Heart left ventricle (tissue), 16 donors: ENCODE results near the gene PRLH. TPM values are rescaled to one million over a fixed set of nuclear protein-coding genes. Genes with fewer than 3 reads are reported as not detected.
A peak's percentile ranks its signal among the peaks of the same experiment; 100 is the strongest.

Experiments
- ATAC-seq, 4 donors: fragments of 200-7000 bp; cut with Tn5 transposase; one replicate each; pipeline ENCODE4 v1.9.1; 2020 to 2022; ENCODE audit warnings: moderate library complexity in 4 of 4, mild to moderate bottlenecking in 3 of 4, moderate number of reproducible peaks in 1 of 4
- DNase-seq, 5 donors: peaks; one replicate each; pipeline ENCODE4 v3.0.0-alpha.2; 2020
- H3K27ac ChIP-seq, 12 donors: fragments of 200-600 bp; sonication (generic) in 4 of 12; one replicate each; pipeline versions ENCODE4 v1.5.0 to v1.8.0; 2016 to 2022; ENCODE audit warnings: mild to moderate bottlenecking in 2 of 12
- H3K27me3 ChIP-seq, 9 donors: fragments of 200-600 bp; sonication (generic) in 2 of 9; one replicate each; pipeline versions ENCODE4 v1.5.1 to v1.8.0; 2016 to 2022; ENCODE audit warnings: mild to moderate bottlenecking in 3 of 9
- H3K36me3 ChIP-seq, 9 donors: fragments of 200-600 bp; sonication (generic) in 2 of 9; one replicate each; pipeline versions ENCODE4 v1.5.0 to v1.8.0; 2018 to 2022; ENCODE audit warnings: mild to moderate bottlenecking in 2 of 9
- H3K4me1 ChIP-seq, 12 donors: fragments of 200-600 bp; sonication (generic) in 4 of 12; one replicate each; pipeline versions ENCODE4 v1.5.0 to v1.8.0; 2016 to 2022; ENCODE audit warnings: mild to moderate bottlenecking in 3 of 12
- H3K4me3 ChIP-seq, 12 donors: fragments of 200-600 bp; sonication (generic) in 4 of 12; one replicate each; pipeline versions ENCODE4 v1.5.0 to v1.8.0; 2017 to 2022; ENCODE audit warnings: mild to moderate bottlenecking in 9 of 12, moderate library complexity in 4 of 12
- H3K9me3 ChIP-seq, 12 donors: fragments of 200-600 bp; sonication (generic) in 4 of 12; one replicate each; pipeline versions ENCODE4 v1.5.0 to v1.8.0; 2016 to 2022; ENCODE audit warnings: mild to moderate bottlenecking in 1 of 12
- POLR2A ChIP-seq, 2 donors: fragments of 450-650 bp; IDR thresholded peaks; one replicate each; pipeline ENCODE4 v1.6.1; 2017; ENCODE audit warnings: antibody characterized with exemption in 2 of 2, mild to moderate bottlenecking in 2 of 2, moderate library complexity in 2 of 2
- WGBS, 4 donors: extraction: QIAGEN DNeasy Blood & Tissue Kit in 2 of 4; methylation state at CpG; one replicate each; pipeline versions ENCODE4 v1.1.5 to v1.1.7; 2013 to 2018; 5-methylcytosine and 5-hydroxymethylcytosine counted together
- intact Hi-C, 10 donors: fragments of 100-400 bp; cut with DNase I; formaldehyde crosslinking; loops; one replicate each; pipeline versions ENCODE4 v1.11.1 to v1.14.2; 2022
- polyA plus RNA-seq, 2 donors: library from polyadenylated mRNA; stranded (reverse); fragments of 200-250 nt; gene quantifications; one replicate each; pipeline ENCODE4 v1.2.3, GENCODE V29; 2013
- total RNA-seq, 9 donors: library from RNA; depleted of rRNA in 2 of 9; stranded (reverse); fragments of >200 nt in 2 of 9; fragmentation: NEBNext Ultra II Directional in 3 of 9; extraction: Animal tissue kit (Norgen Biotek cat#: 25700) in 3 of 9; gene quantifications; one replicate each; pipeline versions ENCODE4 v1.1.0 to v1.2.4, GENCODE V29; 2016 to 2023
- TF ChIP-seq, protein P1 (sequence below), 12 donors: fragments of 200-600 bp; sonication (generic) in 4 of 12; IDR thresholded peaks; one replicate each; pipeline versions ENCODE4 v1.5.0 to v1.8.0; 2018 to 2022; ENCODE audit warnings: antibody characterized with exemption in 12 of 12, mild to moderate bottlenecking in 5 of 12
- donor health status: ischemic (EF 13 %, LVEDD 7.1; RV severe dilation, severe dysfunction).
- donor health status: healthy with polysubstance abuse.
- donor health status: DM: no; HTN: yes; CAD: no.
- donor health status: DM: no; HTN: no; CAD: no.
- donor health status: ischemic (EF 25% LVEDD 6.9; RV normal size, moderate dysfunction).
- donor health status: ischemic (EF 25% LVEDD 5.7; RV mildly dilated, moderate dysfunction).
- donor health status: healthy.
- donor health status: DM: yes; HTN: yes; CAD: no.
- donor health status: ischemic (EF 35%, LVEDD 5.7; RV mildly dilated, moderate dysfunction).
- donor health status: nonischemic (EF 11% LVEDD 7.7; RV severe dilation, severe dysfunction).
- donor health status: DM: yes; HTN: yes; CAD: no.
- donor health status: PGD.
- donor health status: ischemic (EF 29% LVEDD 5.4; RV normal size, mild dysfunction).
- donor health status: nonischemic (EF 23%, LVEDD 6.1; RV moderate dilation, normal function).

PRLH gene
- total and polyA plus RNA-seq, 11 donors: not detected

DNA sequence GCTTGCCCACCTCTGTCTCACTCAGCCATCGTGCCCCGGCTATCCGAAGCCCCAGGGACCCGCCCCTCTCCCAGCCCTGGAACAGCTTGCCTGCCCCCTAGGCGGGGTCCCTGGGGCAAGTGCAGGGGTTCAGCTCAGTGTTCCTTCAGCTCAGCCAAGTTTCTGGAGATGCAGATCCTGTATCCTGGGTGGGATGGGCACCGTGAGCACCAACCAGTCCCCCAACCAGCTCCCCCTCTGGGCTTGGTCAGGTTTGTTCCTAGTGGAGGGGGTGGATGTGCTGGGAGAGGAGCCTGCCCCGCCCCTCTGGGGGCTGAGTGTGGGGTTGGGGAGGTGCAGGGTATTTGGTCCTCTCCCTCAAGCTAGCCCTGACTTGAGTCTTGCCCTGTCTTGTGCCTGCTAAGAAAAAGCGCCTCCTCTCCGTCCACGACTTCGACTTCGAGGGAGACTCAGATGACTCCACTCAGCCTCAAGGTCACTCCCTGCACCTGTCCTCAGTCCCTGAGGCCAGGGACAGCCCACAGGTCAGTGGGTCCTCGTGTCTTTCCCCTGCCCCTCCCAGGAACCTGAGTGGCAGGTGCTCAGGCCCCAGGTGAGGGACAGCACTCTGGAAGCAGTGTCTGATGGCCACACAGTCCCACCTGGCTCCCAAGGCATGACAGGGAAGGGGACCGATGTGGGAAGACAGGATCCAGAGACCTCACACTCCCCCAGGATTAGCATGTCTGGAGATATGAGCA is 46.7 kb upstream of the PRLH start:
- Histone ChIP-seq H3K4me1 (peaks cover 0 to 15% (median 9%) of the 10 kb centered on the region in 12 donors), H3K27ac (no peak overlapping the region), H3K4me3 (no peak overlapping the region), H3K36me3 (peaks cover 0 to 5% (median 0%) of the 10 kb centered on the region in 9 donors), H3K9me3 (no peaks in the 10 kb centered on the region), H3K27me3 (no peaks in the 10 kb centered on the region)
- DNase-seq (no peak), ATAC-seq (no peak)
- TF ChIP-seq, protein P1, sequence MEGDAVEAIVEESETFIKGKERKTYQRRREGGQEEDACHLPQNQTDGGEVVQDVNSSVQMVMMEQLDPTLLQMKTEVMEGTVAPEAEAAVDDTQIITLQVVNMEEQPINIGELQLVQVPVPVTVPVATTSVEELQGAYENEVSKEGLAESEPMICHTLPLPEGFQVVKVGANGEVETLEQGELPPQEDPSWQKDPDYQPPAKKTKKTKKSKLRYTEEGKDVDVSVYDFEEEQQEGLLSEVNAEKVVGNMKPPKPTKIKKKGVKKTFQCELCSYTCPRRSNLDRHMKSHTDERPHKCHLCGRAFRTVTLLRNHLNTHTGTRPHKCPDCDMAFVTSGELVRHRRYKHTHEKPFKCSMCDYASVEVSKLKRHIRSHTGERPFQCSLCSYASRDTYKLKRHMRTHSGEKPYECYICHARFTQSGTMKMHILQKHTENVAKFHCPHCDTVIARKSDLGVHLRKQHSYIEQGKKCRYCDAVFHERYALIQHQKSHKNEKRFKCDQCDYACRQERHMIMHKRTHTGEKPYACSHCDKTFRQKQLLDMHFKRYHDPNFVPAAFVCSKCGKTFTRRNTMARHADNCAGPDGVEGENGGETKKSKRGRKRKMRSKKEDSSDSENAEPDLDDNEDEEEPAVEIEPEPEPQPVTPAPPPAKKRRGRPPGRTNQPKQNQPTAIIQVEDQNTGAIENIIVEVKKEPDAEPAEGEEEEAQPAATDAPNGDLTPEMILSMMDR (IDR thresholded peaks at IDR 0.05): no peak
- TF ChIP-seq POLR2A (IDR thresholded peaks at IDR 0.05): no peak
- intact Hi-C loops: loop anchor here in 5 of 10 donors (5.0 to 10.0 kb wide), 5 partner anchors 33 to 235 kb away; no protein-coding TSS in a partner anchor
- WGBS, 4 donors: 76 to 80% (median 79%) methylated on average over 13 to 14 of the region's 14 CpGs

DNA sequence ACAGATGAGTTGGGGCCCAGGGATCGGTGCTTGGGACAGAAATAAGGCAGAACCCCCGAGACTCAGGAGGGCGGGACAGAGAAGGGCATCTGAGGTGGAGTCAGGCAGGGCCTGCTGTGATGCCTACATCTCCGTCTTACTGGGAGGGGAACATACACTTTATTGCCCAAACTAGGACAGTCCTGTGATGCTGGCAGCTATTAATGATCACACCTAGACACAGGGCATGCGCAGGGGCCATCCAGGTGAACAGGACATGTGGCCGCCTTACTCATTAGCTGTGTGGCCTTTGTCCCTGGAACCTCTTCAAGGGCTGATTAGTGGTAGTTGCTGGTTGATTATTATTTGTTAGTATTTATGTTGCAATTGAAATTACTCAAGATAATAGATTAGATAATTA is 46.1 kb upstream of the PRLH start:
- DNase-seq: no peak
- 85 to 92% (median 90%) methylated on average over 6 of the region's 6 CpGs for WGBS, 4 donors
- Histone ChIP-seq H3K4me1 (peaks cover 0 to 9% (median 3%) of the 10 kb centered on the region in 12 donors), H3K27ac (no peak overlapping the region), H3K4me3 (no peak overlapping the region), H3K36me3 (peaks cover 0 to 5% (median 0%) of the 10 kb centered on the region in 9 donors), H3K9me3 (no peaks in the 10 kb centered on the region), H3K27me3 (no peaks in the 10 kb centered on the region)
- TF ChIP-seq, protein P1 (IDR thresholded peaks at IDR 0.05): no peak
- no peak for TF ChIP-seq POLR2A (IDR thresholded peaks at IDR 0.05)
- ATAC-seq: no peak
- intact Hi-C loops: no loop called here

DNA sequence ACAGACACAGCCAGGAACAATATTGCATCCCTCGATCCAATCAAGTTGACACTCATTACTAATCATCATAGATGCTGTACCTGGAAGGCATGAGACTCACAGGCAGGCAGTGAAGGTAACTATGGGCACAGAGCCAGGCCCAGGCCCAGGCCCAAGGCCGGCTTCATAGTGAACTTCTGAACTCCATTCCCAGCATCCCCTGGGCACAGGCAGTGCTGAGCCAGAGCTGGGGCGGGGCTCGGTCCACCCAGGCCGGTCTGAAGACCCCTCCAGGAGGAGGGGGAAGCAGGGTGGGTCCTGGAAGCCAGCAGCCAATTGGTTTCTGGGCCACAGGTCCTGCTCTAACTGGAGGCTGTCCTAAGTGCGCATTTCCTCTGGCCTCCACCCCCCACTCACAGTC is 41.7 kb upstream of the PRLH start:
- intact Hi-C loops: no loop called here
- Histone ChIP-seq H3K27ac (no peak overlapping the region), H3K9me3 (no peaks in the 10 kb centered on the region), H3K4me3 (no peak overlapping the region), H3K27me3 (no peaks in the 10 kb centered on the region), H3K4me1 (no peaks in the 10 kb centered on the region), H3K36me3 (peaks cover 0 to 21% (median 12%) of the 10 kb centered on the region in 9 donors)
- TF ChIP-seq POLR2A (IDR thresholded peaks at IDR 0.05): no peak
- TF ChIP-seq, protein P1 (IDR thresholded peaks at IDR 0.05): no peak
- peak in 1 of 5 donors; percentile 15 for DNase-seq
- ATAC-seq: no peak
- WGBS, 4 donors: 63 to 68% (median 63%) methylated on average over 5 to 6 of the region's 6 CpGs

GRCh38 chr2:237525559-237526157 is 40.7 kb upstream of the PRLH start:
- Histone ChIP-seq H3K27me3 (no peaks in the 10 kb centered on the region), H3K4me1 (no peaks in the 10 kb centered on the region), H3K27ac (no peak overlapping the region), H3K36me3 (peaks cover 0 to 23% (median 14%) of the 10 kb centered on the region in 9 donors), H3K9me3 (no peaks in the 10 kb centered on the region), H3K4me3 (no peak overlapping the region)
- 94 to 98% (median 94%) methylated on average over 11 to 17 of the region's 17 CpGs for WGBS, 4 donors
- no peak for TF ChIP-seq POLR2A (IDR thresholded peaks at IDR 0.05)
- TF ChIP-seq, protein P1 (IDR thresholded peaks at IDR 0.05): no peak
- ATAC-seq: peak in 2 of 4 donors; percentile 17 to 38
- peak in 1 of 5 donors; percentile 18 for DNase-seq
- intact Hi-C loops: no loop called here
